H1 (cell line): ENCODE data around the gene FCER2. TPM values are rescaled to one million over a fixed set of nuclear protein-coding genes. Genes with fewer than 3 reads are reported as not detected.

ENCODE experiments used
- CTCF ChIA-PET: fragments of 300-600 bp; sonication (Branson Sonifier 250); formaldehyde crosslinking; loops from one replicate; lab custom pipeline; 2021; ENCODE audit not compliant: partially characterized antibody; lab: Charles Lee
- POLR2A ChIA-PET: fragments of 300-600 bp; sonication (Branson Sonifier 250); formaldehyde crosslinking; loops from one replicate; lab custom pipeline; 2021; ENCODE audit warnings: inconsistent platforms; ENCODE audit not compliant: partially characterized antibody; lab: Charles Lee
- DNase-seq, 2 experiments: peaks; one replicate each; pipeline versions ENCODE4 v3.0.0 to v3.0.0-alpha.2; 2010 to 2022; ENCODE audit warnings: low spot score in 2 of 2, low read depth in 1 of 2, mixed read lengths in 1 of 2
- FAIRE-seq: peaks from 2 replicates; lab custom pipeline; 2011; peaks lifted over from hg19 to GRCh38; lab: Jason Lieb, UNC
- H2AFZ ChIP-seq: 2 replicates; pipeline ENCODE4 v1.8.1; 2012; ENCODE audit warnings: low read length, inconsistent platforms
- H2AK5ac ChIP-seq: 2 replicates; pipeline ENCODE4 v1.6.1; 2013; ENCODE audit warnings: low read depth, low read length
- H2BK120ac ChIP-seq: replicated peaks from 2 replicates; pipeline ENCODE3; 2013; ENCODE audit warnings: low read depth, low read length, inconsistent platforms
- H2BK12ac ChIP-seq: 2 replicates; pipeline ENCODE4 v1.6.1; 2013; ENCODE audit warnings: low read depth, low read length
- H2BK15ac ChIP-seq: 2 replicates; pipeline ENCODE4 v1.6.1; 2013; ENCODE audit warnings: low read length
- H2BK20ac ChIP-seq: 2 replicates; pipeline ENCODE4 v1.6.1; 2013; ENCODE audit warnings: low read length
- H2BK5ac ChIP-seq: 2 replicates; pipeline ENCODE4 v1.6.1; 2013; ENCODE audit warnings: low read depth, low read length
- H3K14ac ChIP-seq: 2 replicates; pipeline ENCODE4 v1.6.1; 2013; ENCODE audit warnings: inconsistent platforms; ENCODE audit not compliant: insufficient read length
- H3K18ac ChIP-seq: 2 replicates; pipeline ENCODE4 v1.6.1; 2013; ENCODE audit warnings: low read length; ENCODE audit errors: extremely low read depth
- H3K23ac ChIP-seq: 2 replicates; pipeline ENCODE4 v1.6.1; 2013; ENCODE audit warnings: inconsistent platforms; ENCODE audit not compliant: insufficient read length
- H3K23me2 ChIP-seq: 2 replicates; pipeline ENCODE4 v1.6.1; 2013; ENCODE audit warnings: low read depth, low read length
- H3K27ac ChIP-seq: 2 replicates; pipeline ENCODE4 v1.6.1; 2011; ENCODE audit warnings: low read depth, low read length, inconsistent platforms
- H3K27me3 ChIP-seq, 4 experiments: replicated peaks in 1 of 4; 1 replicate in 1 of 4; 2 replicates in 3 of 4; pipeline versions ENCODE4 v1.6.1 to v1.8.1; 2011 to 2013; ENCODE audit warnings: low read length in 3 of 4, mild to moderate bottlenecking in 3 of 4, inconsistent platforms in 2 of 4, mixed read lengths in 2 of 4, moderate library complexity in 1 of 4; ENCODE audit not compliant: control insufficient read depth in 3 of 4, insufficient read depth in 3 of 4; ENCODE audit errors: extremely low read depth in 1 of 4
- H3K36me3 ChIP-seq, 4 experiments: 2 replicates each; pipeline versions ENCODE4 v1.6.1 to v1.8.1; 2011 to 2013; ENCODE audit warnings: mild to moderate bottlenecking in 4 of 4, low read length in 3 of 4, moderate library complexity in 2 of 4, control low read depth in 1 of 4, inconsistent platforms in 1 of 4; ENCODE audit not compliant: insufficient read depth in 4 of 4, control insufficient read depth in 2 of 4
- H3K4ac ChIP-seq: replicated peaks from 2 replicates; pipeline ENCODE3; 2013; ENCODE audit warnings: low read length, low read depth, mixed read lengths, inconsistent platforms; ENCODE audit not compliant: insufficient read length
- H3K4me1 ChIP-seq, 4 experiments: replicated peaks in 1 of 4; 1 replicate in 1 of 4; 2 replicates in 3 of 4; pipeline versions ENCODE4 v1.6.1 to v1.8.1; 2011 to 2013; ENCODE audit warnings: low read length in 3 of 4, inconsistent platforms in 2 of 4, mixed read lengths in 1 of 4; ENCODE audit not compliant: insufficient read depth in 4 of 4, control insufficient read depth in 3 of 4
- H3K4me2 ChIP-seq, 2 experiments: 2 replicates each; pipeline versions ENCODE4 v1.6.1 to v1.8.1; 2011 to 2013; ENCODE audit warnings: low read depth in 2 of 2, low read length in 2 of 2, control low read depth in 1 of 2, inconsistent platforms in 1 of 2, mild to moderate bottlenecking in 1 of 2; ENCODE audit not compliant: insufficient read depth in 1 of 2
- H3K4me3 ChIP-seq, 4 experiments: fragments of 200-600, 300-600 bp in 1 of 4; sonication (generic), shearing (Covaris generic), sonication (Bioruptor Twin) in 1 of 4; 2 replicates each; pipeline versions ENCODE4 v1.5.1 to v1.8.1; 2011 to 2016; ENCODE audit warnings: low read length in 4 of 4, low read depth in 3 of 4, control low read depth in 2 of 4, inconsistent platforms in 2 of 4, mild to moderate bottlenecking in 2 of 4, mixed read lengths in 1 of 4, moderate library complexity in 1 of 4; ENCODE audit not compliant: insufficient read depth in 2 of 4; ENCODE audit errors: extremely low read depth in 1 of 4
- H3K56ac ChIP-seq: replicated peaks from 2 replicates; pipeline ENCODE3; 2013; ENCODE audit warnings: low read depth, mild to moderate bottlenecking, mixed read lengths, low read length, inconsistent platforms; ENCODE audit not compliant: insufficient read length
- H3K79me1 ChIP-seq: 2 replicates; pipeline ENCODE4 v1.6.1; 2013; ENCODE audit warnings: low read depth, low read length, control low read depth
- H3K79me2 ChIP-seq, 2 experiments: 2 replicates each; pipeline versions ENCODE4 v1.6.1 to v1.8.1; 2012 to 2013; ENCODE audit warnings: low read length in 2 of 2, mild to moderate bottlenecking in 2 of 2, inconsistent platforms in 1 of 2; ENCODE audit not compliant: insufficient read depth in 2 of 2, control insufficient read depth in 1 of 2
- H3K9ac ChIP-seq, 4 experiments: replicated peaks in 1 of 4; 1 replicate in 1 of 4; 2 replicates in 3 of 4; pipeline versions ENCODE4 v1.6.1 to v1.8.1; 2011 to 2013; ENCODE audit warnings: low read depth in 3 of 4, low read length in 3 of 4, control low read depth in 2 of 4, mild to moderate bottlenecking in 2 of 4, moderate library complexity in 2 of 4, inconsistent platforms in 1 of 4; ENCODE audit errors: extremely low read depth in 1 of 4
- H3K9me3 ChIP-seq, 2 experiments: 2 replicates each; pipeline versions ENCODE4 v1.6.1 to v1.8.1; 2012 to 2013; ENCODE audit warnings: mild to moderate bottlenecking in 2 of 2, moderate library complexity in 2 of 2, control low read depth in 1 of 2, inconsistent platforms in 1 of 2, low read depth in 1 of 2, low read length in 1 of 2, mixed read lengths in 1 of 2; ENCODE audit not compliant: insufficient read depth in 2 of 2
- H4K20me1 ChIP-seq, 2 experiments: replicated peaks in 1 of 2; 2 replicates each; pipeline versions ENCODE3 to v1.8.1; 2011 to 2013; ENCODE audit warnings: inconsistent platforms in 2 of 2, low read length in 2 of 2, mild to moderate bottlenecking in 1 of 2; ENCODE audit not compliant: insufficient read depth in 2 of 2, control insufficient read depth in 1 of 2
- H4K5ac ChIP-seq: 2 replicates; pipeline ENCODE4 v1.6.1; 2013; ENCODE audit warnings: low read length, low read depth, mixed read lengths, inconsistent platforms; ENCODE audit not compliant: insufficient read length
- H4K8ac ChIP-seq: 2 replicates; pipeline ENCODE4 v1.8.0; 2013; ENCODE audit warnings: mild to moderate bottlenecking, moderate library complexity, low read length, inconsistent platforms; ENCODE audit not compliant: insufficient read depth; ENCODE audit errors: extremely low read depth
- H4K91ac ChIP-seq: replicated peaks from 2 replicates; pipeline ENCODE3; 2013; ENCODE audit warnings: low read length, mixed read lengths, inconsistent platforms; ENCODE audit not compliant: insufficient read length
- TAF7 ChIP-seq: optimal IDR thresholded peaks from 2 replicates; pipeline ENCODE3; 2011; ENCODE audit warnings: low read depth, mild to moderate bottlenecking, inconsistent platforms, low read length, moderate library complexity, borderline replicate concordance
- YY1 ChIP-seq: IDR thresholded peaks from 2 replicates; pipeline ENCODE4 v1.6.1; 2011; ENCODE audit warnings: low read depth, mild to moderate bottlenecking, low read length
- WGBS, 2 experiments: shearing (Covaris generic) in 1 of 2; methylation state at CpG; one replicate each; pipeline versions ENCODE4 v1.1.6 to v1.1.7; 2013 to 2015; ENCODE audit warnings: low lambda C conversion rate in 2 of 2, mixed read lengths in 2 of 2, inconsistent platforms in 1 of 2, low coverage in 1 of 2, missing lambda C conversion rate in 1 of 2; ENCODE audit not compliant: insufficient replicate concordance in 2 of 2, insufficient coverage in 1 of 2, insufficient read length in 1 of 2; ENCODE audit errors: extremely low coverage in 1 of 2, missing lambda C conversion rate in 1 of 2; 5-methylcytosine and 5-hydroxymethylcytosine counted together
- polyA plus RNA-seq, 7 experiments: library from polyadenylated mRNA; depleted of rRNA in 3 of 7; stranded (reverse) in 5 of 7; unstranded in 2 of 7; fragments of >200 nt in 5 of 7; fragments of 200-250 nt in 2 of 7; gene quantifications; 1 replicate in 5 of 7; 2 replicates in 1 of 7; 4 replicates in 1 of 7; pipeline versions ENCODE4 v1.2.1 to v1.2.3, GENCODE V29; 2011 to 2013; ENCODE audit warnings: missing spikeins in 2 of 7, mixed read lengths in 2 of 7
- total RNA-seq: library from RNA; stranded (reverse); fragmentation: NEBNext Ultra II Directional; extraction: Animal tissue kit (Norgen Biotek cat#: 25700); gene quantifications from 2 replicates; pipeline ENCODE4 v1.2.1, GENCODE V29; 2021

The FCER2 gene
- total and polyA plus RNA-seq, 2 of the 8 experiments (the other 6 are each of a cell fraction or from before 2014, with no cell fraction given): 0.67 TPM; not detected in 1

DNA sequence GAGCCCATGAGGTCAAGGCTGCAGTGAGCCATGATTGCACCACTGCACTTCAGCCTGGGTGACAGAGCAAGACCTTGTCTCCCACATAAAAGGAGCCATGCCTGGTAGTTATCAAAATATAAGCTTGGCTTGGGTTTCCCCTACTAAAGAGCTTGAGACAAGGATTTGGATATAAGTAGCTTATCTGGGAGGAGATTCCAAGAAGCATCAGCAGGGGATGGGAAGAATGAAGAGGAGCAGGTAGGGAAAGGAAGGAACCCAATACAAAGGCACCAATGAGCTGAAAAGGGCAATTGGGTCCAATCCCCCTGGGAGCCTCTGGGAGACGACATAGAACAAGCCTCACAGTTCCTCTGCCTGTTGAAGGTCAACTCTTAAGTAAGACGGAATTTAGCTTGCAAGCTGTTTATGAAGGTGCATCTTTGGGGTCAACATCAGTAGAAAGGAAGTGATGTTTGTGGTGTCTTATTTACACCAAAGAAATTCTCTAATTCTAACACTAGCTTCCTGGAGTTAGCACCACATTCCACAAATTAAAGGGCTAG lies 37.4 kb upstream of the FCER2 start:
- WGBS, 2 experiments: 83% methylated on average over 2 of the region's 2 CpGs; no CpG with 5 or more reads in 1 of the 2 experiments
- Histone ChIP-seq H2BK12ac (no peak overlapping the region), H3K27me3 (peaks cover 0 to 3% (median under 1%) of the 10 kb centered on the region in 4 experiments; a peak in 4 of 7 replicates), H2BK120ac (no peak overlapping the region), H3K79me1 (no peaks in the 10 kb centered on the region), H4K91ac (no peak overlapping the region), H3K36me3 (no peaks in the 10 kb centered on the region), H4K8ac (no peak overlapping the region), H2BK5ac (no peak overlapping the region), H3K4me2 (no peak overlapping the region), H2AK5ac (no peak overlapping the region), H3K4me3 (no peak overlapping the region), H2BK20ac (no peak overlapping the region), H2BK15ac (no peak overlapping the region), H3K18ac (no peak overlapping the region), H3K4ac (no peak overlapping the region), H2AFZ (no peak overlapping the region), H3K4me1 (peaks cover 0 to 3% (median 0%) of the 10 kb centered on the region in 4 experiments; a peak in 1 of 7 replicates), H3K9ac (no peak overlapping the region), H3K23me2 (no peaks in the 10 kb centered on the region), H3K23ac (no peak overlapping the region), H3K56ac (no peak overlapping the region), H3K14ac (no peak overlapping the region), H4K20me1 (no peaks in the 10 kb centered on the region), H3K79me2 (no peaks in the 10 kb centered on the region), H3K9me3 (no peaks in the 10 kb centered on the region; a peak in 1 of 4 replicates), H3K27ac (no peak overlapping the region), H4K5ac (no peak overlapping the region)
- ChIA-PET CTCF (interaction anchor here (0.6 to 1.5 kb wide), 8 partner anchors 15 to 365 kb away, joined by 3 to 6 read pairs (median 4); partner anchors contain the start of gene TRAPPC5), POLR2A (no interaction called here)
- FAIRE-seq: no peak
- DNase-seq: no peak
- TF ChIP-seq TAF7 (no peak), YY1 (no peak)
